HG02759 (cell line): ENCODE results near the gene C1orf52.
"Not testable (repeated sequence)": the region's sequence is repeated elsewhere in the genome, so short reads cannot be mapped to it uniquely, and the experiment has no call there.

Experiments used
- ATAC-seq: cut with Tn5 transposase; IDR thresholded peaks from one replicate; pipeline ENCODE4 v1.9.1; 2021; ENCODE audit warnings: mild to moderate bottlenecking, moderate library complexity; ENCODE audit not compliant: unreplicated experiment

The C1orf52 gene

GRCh38 chr1:85278853-85279314, 19.4 kb upstream of the C1orf52 start:
- peak; percentile 6 for ATAC-seq

- ATAC-seq: no peak
Measured at GRCh38 chr1:85277802-85278201, 18.3 kb upstream of the C1orf52 start.

- ATAC-seq: no peak
Measured at GRCh38 chr1:85276978-85277639, 17.6 kb upstream of the C1orf52 start.

GRCh38 chr1:85276215-85276977, 16.9 kb upstream of the C1orf52 start, which contains the start of gene BCL10:
Gene BCL10, minus strand, starts transcription at chr1:85276632. Its CDS starts 280 bp downstream, at chr1:85276352.
- ATAC-seq: peak; percentile 95

GRCh38 chr1:85275701-85276214, 16.3 kb upstream of the C1orf52 start:
- peak; percentile 12 for ATAC-seq

DNA sequence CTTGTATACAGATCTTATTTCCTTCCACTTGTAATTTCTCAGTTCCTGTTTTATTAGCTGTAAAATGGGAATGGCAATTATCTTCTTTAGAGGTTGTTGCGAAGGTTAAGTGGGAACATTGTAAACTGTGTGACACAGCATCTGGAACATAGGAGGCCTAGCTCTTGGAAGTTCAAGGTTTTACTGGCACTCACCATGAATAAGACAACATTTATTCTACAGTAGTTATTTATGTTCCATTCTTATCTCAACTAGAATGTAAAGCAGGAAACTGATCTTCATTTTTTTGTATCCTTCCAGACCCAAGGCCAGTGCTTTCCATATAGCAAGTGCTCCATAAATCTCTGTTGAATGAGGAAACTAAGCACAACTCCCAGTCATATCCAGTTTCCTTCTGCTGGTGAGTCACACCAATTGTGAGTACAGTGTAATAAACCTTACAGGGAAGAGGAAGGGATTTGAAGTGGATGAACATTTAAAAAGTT, 15.5 kb upstream of the C1orf52 start:
- ATAC-seq: no peak

DNA sequence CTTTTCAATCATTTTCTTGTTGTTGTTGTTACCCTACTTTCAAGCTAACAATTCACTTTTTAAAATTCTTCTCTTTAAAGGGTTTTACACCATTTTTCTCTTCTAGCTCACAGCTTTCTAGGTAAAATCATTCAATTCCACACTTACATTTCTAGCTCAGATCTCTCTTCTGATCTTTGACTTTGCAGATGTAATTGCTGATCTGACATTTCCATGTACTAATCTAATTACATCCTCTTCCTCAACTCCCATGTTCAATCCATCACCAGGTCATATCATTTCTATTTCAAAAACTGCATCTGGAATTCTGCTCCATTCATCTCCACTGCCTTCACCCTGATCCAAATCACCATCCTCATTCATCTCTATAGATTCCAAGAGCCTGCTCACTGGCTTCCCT, 13.9 kb upstream of the C1orf52 start:
- no peak for ATAC-seq

- no peak for ATAC-seq
Measured at GRCh38 chr1:85268801-85269585, 9.5 kb upstream of the C1orf52 start.

DNA sequence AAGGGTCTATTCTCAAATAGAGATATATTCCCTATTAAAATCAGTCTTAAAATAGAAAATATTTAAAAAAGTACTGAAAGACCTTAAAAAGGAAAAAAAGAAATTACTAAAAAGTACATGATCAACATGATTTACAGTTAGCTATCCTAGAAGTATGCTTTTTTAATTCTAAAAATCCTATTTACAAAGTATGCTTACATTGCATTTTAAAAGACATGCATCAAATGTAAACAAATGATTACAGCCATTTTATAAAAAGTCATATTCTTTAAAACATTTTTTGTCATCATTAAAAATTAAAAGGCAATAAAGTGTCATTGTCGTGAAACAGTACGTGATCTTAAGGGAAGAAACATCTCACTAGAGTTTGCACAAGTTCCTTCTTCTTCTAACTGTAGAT, 7.9 kb upstream of the C1orf52 start:
- no peak for ATAC-seq

DNA sequence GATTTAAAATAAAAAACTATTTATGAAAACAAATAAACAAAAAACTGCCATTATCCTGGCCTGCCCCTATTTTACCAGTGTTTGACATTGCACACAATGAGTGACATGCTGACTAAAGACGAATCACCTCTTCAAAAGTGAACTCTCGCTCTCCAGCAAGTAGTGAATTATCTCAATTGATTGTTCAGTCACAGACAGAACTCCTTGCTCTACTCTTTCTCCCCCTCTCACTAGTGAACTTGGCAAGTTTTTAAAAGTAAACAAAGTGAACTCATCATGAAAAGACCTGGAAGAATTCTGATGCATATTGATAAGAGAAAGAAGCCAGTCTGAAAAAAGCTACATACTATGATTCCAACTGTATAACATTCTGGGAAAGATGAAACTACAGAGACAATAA, 4.7 kb upstream of the C1orf52 start:
- no peak for ATAC-seq

DNA sequence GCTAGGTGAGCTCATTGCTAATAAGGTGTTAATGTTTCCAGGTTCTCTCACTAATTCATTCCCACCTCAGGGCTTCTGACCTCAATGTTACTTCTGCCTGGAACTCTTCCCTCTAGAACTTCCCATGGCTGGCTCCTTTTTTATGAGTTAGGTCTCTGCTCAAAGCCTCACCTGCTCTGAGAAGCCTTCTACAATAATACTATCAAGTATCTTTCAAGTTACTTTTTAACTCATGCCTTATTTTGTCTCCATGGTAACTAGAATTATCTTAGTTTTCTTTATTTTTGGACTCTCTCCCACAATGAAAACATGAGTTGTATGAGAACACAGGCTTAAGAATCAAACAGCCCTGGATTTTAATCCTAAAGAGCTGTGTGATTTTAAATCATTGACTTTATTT, 3.5 kb upstream of the C1orf52 start:
- no peak for ATAC-seq

DNA sequence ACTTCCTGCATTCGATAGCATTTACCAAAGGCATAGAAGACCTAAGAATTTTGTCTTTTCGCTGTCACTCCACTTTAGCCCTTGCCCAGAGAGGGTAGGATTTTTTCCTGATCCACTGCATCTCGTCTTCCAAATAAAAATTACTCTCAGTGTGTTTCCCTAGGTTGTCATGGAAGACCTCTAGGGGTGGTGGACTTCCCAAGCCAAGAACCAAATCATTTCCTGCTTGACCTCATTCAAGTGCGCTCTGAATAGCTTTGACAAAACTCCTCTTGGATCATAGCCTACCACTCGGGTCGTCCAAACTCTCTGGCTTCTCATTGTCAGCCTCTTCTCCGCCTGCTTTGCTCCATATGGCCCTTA, 431 bp upstream of the C1orf52 start:
- ATAC-seq: no peak

DNA sequence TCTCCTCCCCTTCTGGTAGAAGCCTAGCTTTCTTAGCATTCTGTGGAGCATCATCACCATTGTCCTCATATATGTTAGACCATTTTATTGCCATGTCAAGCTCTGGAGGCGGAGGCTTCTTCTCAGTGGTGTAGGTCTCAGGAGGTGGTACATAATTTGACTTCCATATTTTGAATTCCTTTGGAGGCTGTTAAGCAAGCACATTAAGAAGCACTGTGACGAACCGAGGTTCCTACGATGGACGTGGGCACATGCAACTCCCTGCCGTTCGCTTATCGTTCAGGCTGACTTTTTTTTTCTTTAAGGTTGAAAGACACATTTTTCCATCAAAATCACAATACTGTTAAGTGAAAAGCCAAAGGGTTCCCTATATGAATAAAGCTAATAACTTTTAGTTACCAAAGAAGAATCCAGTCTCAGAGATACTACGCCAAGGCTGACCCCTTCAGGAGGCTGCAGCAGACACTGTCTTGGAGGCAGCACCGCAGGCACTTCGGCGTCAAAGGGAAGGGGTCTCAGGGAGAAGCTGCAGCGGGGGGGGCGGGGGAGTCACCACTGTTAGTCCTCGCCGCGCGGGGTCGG, 835 bp downstream of the C1orf52 start:
- no peak for ATAC-seq

- ATAC-seq: not testable (repeated sequence)
Measured at GRCh38 chr1:85249042-85249441, 10.4 kb downstream of the C1orf52 start.

- no peak for ATAC-seq
Measured at GRCh38 chr1:85245891-85246290, 13.6 kb downstream of the C1orf52 start.

DNA sequence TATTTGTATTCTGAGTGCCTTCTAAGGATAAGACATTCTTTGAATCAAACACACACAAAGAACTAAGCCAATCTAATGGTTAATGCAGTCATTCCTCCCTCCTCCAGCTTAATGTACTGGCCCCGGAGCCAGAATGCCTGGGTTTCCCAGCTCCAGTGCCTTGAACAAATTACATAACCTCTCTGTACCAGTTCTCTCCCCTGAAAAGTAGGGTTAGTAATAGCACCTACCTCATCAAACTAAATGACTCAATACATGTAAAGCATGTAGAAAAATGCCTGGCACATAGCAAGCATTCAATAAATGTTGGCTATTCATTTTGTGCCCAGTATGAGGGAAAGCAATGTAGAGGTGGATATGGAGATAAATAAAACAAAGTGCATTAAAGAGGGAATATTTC, 14.0 kb downstream of the C1orf52 start:
- no peak for ATAC-seq

GRCh38 chr1:85244271-85245061, 15.0 kb downstream of the C1orf52 start:
- no peak for ATAC-seq

GRCh38 chr1:85243372-85243771, 16.1 kb downstream of the C1orf52 start:
- no peak for ATAC-seq

DNA sequence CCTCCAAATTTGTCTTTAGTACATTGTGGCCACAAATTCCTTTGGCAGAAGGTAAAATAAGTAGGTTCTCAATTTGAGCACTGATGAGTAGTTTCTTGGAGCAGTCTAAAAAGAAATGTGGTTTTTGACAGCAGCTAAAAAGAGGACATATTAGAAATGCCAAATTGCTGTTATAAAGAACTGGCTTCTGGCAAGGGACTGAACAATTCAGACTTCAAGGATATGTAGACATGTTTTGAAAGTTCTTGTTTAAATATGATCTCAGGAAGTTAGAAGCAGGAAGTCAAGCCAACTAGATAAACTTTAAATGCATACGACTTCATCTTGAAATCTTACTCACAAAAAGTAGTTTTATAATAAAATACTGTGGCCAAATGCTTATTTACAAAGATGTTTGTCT, 18.8 kb downstream of the C1orf52 start:
- ATAC-seq: no peak

DNA sequence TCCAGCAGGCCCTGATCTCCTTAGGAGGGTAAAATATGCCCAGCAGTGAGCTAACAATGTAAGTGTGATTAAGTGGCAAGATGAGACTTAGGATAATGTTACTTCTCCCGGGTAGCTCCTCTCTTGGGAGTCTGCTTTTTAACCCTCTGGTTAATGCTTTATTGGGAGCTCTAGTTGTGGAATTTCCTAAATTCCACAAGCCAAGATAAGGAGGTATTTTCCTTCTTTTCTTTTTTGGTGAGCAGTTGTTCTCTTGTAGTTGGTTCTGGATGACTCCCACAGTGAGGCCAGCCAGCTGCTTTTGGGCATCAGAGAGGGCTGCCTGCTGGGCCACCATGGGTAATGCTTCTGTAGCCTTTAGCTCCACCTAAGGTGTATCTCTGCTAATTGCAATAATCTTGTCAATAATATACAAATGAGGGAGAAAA, 19.3 kb downstream of the C1orf52 start:
- peak; percentile 67 for ATAC-seq
